GM19455 (cell line): ENCODE data around the gene UGT1A10.
"Not testable (repeated sequence)": the region's sequence is repeated elsewhere in the genome, so short reads cannot be mapped to it uniquely, and the experiment has no call there.

Experiments used
- ATAC-seq: cut with Tn5 transposase; IDR thresholded peaks from one replicate; pipeline ENCODE4 v1.9.1; 2021; ENCODE audit not compliant: unreplicated experiment

UGT1A10 gene

GRCh38 chr2:233655043-233655442 lies 18.8 kb downstream of the UGT1A10 start:
- no peak for ATAC-seq

GRCh38 chr2:233655943-233656342 lies 19.7 kb downstream of the UGT1A10 start:
- not testable (repeated sequence) for ATAC-seq

GRCh38 chr2:233656443-233656842 lies 20.2 kb downstream of the UGT1A10 start:
- no peak for ATAC-seq

- ATAC-seq, result no peak
Observed at GRCh38 chr2:233658610-233659009, 22.4 kb downstream of the UGT1A10 start.

- ATAC-seq, result no peak
Observed at GRCh38 chr2:233663911-233664310, 27.7 kb downstream of the UGT1A10 start.

DNA sequence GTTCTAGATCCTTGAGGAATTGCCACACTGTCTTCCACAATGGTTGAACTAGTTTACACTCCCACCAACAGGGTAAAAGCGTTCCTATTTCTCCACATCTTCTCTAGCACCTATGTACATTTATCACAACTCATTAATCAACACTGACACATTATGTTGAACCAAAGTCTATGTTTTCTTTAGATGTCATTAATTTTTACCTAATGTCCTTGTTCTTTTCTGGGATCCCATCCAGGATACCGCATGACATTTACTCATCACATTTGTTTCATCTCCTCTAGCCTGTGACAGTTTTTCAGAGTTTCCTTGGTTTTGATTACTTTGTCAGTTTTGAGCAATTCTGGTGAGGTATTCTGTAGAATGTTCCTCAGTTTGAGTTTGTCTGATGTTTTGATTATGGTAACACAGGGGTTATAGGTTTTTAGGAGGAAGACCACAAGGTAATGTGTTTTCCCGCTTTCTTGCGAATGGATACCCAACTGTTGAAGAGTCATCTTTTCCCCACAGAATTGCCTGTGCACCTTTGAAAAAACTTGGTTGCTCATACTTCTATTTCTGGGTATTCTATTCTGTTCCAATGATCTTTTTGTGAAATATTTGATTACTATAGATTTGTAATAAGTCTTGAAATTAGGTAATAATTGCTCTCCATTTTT lies 32.5 kb downstream of the UGT1A10 start:
- ATAC-seq, result no peak

DNA sequence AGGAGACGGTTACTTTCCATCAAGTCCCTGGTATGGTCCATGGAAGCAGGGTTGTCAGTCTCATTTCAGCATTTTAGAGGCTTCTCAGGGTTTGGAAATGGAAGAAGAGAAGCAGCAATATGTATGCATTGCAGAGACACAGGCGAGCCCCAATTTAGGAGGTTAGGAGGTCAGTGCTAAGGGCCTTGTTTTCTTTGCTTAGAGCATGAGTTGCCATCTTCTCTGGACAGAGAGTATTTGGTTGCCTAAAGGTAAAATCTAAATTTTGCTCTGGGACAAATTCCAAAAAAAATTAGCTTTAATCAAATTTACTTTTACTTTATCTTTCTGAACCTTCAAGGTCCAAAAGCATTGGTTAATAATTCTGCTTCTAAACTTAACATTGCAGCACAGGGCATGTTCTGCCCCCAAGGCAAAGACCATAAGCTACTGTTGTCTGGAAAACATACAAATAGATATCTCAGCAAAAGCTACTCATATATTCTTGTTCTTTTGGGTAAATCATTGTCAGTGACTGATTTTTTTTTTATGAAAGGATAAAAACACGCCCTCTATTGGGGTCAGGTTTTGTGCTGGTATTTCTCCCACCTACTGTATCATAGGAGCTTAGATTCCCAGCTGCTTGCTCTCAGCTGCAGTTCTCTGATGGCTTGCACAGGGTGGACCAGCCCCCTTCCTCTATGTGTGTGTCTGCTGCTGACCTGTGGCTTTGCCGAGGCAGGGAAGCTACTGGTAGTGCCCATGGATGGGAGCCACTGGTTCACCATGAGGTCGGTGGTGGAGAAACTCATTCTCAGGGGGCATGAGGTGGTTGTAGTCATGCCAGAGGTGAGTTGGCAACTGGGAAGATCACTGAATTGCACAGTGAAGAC lies 35.3 kb downstream of the UGT1A10 start, which contains the start of gene UGT1A9:
Gene UGT1A9, plus strand, starts transcription at position 609 of the 872 bp plus-strand sequence. Its CDS starts 37 bp downstream, at position 646.
- no peak for ATAC-seq

- no peak for ATAC-seq
Observed at GRCh38 chr2:233672886-233673285, 36.6 kb downstream of the UGT1A10 start.

DNA sequence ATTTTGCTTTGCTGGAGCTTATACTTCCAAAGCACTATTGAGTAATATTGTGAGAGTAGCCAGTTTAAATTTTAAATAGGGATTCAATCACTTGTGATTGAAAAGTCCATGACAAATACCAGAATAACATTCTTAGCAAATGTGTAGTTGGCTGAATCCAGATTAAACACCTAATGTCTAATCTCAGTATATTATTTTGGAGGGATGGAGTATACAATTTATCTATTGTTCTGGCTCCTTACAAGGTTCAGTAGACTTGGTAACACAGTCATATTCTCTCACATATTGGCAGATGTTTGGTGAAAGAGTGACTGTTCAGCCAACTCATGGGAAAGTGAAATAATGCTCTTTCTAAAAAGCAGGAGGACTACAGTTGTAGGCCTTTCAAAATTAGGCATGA lies 37.6 kb downstream of the UGT1A10 start:
- no peak for ATAC-seq

GRCh38 chr2:233674314-233674713 lies 38.1 kb downstream of the UGT1A10 start:
- no peak for ATAC-seq

- ATAC-seq, result no peak
Observed at GRCh38 chr2:233674995-233675394, 38.7 kb downstream of the UGT1A10 start.

GRCh38 chr2:233676046-233676445 lies 39.8 kb downstream of the UGT1A10 start:
- ATAC-seq, result no peak

DNA sequence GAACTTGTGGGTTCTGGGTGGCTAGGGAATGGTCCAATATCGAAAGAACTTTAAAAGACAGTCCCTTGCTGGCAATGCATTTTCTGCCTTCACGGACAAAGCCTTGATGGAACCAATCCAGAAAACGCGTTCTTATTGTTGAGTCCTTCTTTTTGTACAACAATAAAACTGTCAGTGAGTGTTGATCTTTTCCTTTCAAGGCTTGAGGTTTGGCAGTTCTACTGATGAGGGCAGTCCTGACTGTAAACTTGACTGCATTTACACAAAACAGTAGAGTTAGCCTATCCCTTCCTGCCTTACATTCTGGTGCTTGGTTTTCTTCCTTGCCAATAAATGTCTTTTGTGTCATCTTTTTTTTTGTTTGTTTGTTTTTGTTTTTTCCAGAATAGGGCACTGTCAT lies 42.9 kb downstream of the UGT1A10 start:
- no peak for ATAC-seq

GRCh38 chr2:233680361-233681045 lies 44.3 kb downstream of the UGT1A10 start:
- no peak for ATAC-seq

- no peak for ATAC-seq
Observed at GRCh38 chr2:233681521-233682099, 45.4 kb downstream of the UGT1A10 start, which contains the start of gene UGT1A7. UGT1A7 (plus strand) TSS chr2:233681901; CDS start chr2:233681938, 37 bp downstream.

DNA sequence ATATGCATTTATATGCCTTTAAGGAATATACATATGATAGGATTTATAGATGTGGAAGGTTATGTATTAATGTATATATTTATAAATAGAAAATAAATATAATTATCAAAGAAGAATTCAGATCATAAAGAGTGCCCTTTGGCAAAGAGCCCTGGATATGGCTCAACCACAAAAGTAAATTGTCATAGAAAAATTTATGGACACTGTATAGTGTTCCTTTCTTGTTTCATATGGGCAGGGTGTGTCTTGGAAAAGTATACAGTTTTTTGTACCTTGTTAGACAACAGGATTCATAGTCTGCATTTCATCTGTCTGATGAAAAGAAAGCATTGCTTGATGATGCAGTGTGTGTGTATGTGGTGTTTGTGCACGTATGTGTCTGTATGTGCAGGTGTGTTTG lies 48.4 kb downstream of the UGT1A10 start:
- ATAC-seq, result no peak

DNA sequence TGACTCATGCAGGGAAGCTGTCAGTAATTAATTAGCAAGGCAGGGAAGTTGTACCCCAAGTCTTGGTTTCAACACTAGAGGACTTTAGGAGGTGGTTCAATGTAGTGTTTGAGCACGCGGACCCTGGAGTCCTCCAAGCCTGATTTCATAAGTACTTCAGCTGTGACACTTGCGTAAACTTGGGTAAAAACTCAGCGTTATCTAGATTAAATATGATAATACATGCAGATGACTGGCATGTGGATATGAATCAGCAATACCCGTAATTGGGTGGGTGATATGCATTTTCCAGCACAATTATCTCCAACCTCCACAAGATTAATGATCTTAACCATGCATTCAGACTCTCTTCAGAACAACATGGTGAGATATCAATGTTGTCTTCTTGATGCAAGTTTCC lies 50.7 kb downstream of the UGT1A10 start:
- ATAC-seq, result no peak

- no peak for ATAC-seq
Observed at GRCh38 chr2:233688341-233688740, 52.1 kb downstream of the UGT1A10 start.

DNA sequence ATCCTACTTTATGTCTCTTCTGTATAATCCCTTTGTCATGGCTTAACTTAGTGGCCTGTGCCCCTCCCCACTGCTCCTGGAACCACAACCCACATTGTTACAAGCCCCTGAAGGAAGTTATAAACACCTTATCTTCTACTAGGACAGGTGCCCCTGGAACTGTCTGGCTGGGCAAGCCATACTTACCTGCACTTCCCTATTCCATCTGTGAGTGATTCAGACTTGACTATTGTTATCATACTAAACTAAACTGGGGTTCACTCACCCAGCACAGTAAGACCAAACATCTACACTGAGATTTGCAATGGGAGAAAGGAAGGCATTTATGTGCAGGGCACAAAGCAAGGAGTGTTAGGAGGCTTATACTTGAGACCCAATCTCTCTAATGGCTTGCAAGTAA lies 52.8 kb downstream of the UGT1A10 start:
- ATAC-seq, result no peak

DNA sequence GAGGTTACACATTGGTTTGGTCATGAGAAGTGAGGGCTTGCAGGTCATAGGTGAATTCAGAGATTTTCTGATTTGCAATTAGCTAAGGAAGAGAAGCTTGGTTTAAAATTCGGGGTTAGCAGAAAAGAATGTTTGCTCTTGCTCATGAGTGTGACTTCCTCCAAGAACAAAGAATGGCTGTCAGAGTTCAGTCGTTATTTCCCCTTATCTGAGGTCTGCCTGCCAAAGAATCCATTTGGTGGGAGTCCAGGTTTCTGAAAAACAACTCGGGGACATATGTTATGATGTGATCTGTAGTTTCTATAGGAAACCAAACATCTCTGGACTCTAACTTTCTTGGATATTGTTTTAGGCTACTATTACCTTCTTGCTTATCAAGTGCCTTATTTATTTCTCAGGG lies 53.3 kb downstream of the UGT1A10 start:
- ATAC-seq, result no peak

DNA sequence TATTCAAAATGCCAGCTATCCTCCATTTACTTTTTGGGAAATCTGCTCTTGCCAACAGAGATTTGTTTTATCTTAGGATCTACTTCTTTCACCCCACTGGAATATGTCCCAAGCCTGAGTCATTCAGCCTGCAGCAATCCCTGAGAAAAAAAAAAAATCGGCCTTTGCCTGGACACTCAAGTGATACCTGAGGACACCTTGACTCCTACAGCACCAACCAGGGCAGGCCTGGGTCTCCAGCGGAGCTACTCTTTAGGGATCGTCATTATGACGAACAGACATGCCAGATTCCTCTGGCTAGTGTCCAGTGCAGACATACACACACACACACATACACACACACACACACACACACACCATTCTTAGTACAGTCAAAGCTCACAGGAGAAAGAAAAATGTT lies 54.2 kb downstream of the UGT1A10 start:
- no peak for ATAC-seq
